ENCODE results near the gene ARHGAP24.

- TF ChIP-seq ZNF274 (IDR thresholded peaks at IDR 0.05; ENCODE audit: low read depth, low read length) (no peak), YY1 (IDR thresholded peaks at IDR 0.05; ENCODE audit: extremely low read depth, insufficient replicate concordance, low read depth, low read length) (no peak), MAX (IDR thresholded peaks at IDR 0.05) (no peak), ELF1 (IDR thresholded peaks at IDR 0.05; ENCODE audit: borderline replicate concordance, low read depth) (no peak), POLR2A (IDR thresholded peaks at IDR 0.05; ENCODE audit: borderline replicate concordance, extremely low read depth, insufficient read depth, insufficient read length) (no peak), EZH2 (IDR thresholded peaks at IDR 0.05) (no peak), POLR2AphosphoS5 (IDR thresholded peaks at IDR 0.05; ENCODE audit: low read depth, low read length) (no peak), REST (IDR thresholded peaks at IDR 0.05; ENCODE audit: low read depth) (no peak), RAD21 (IDR thresholded peaks at IDR 0.05; ENCODE audit: low read depth) (no peak), EGR1 (IDR thresholded peaks at IDR 0.05; ENCODE audit: low read depth) (no peak), CTCF (IDR thresholded peaks at IDR 0.05 in 2 of 3, conservative IDR thresholded peaks at IDR 0.05 in 1 of 3; ENCODE audit: borderline replicate concordance in 1 of 3, insufficient read depth in 1 of 3, low read depth in 2 of 3, low read length in 2 of 3) (no peak), CEBPB (IDR thresholded peaks at IDR 0.05; ENCODE audit: low read depth) (no peak), JUND (IDR thresholded peaks at IDR 0.05) (no peak)
Observed at GRCh38 chr4:85942107-85942506, 467.2 kb downstream of the ARHGAP24 start.
